Natural killer cell (primary cell): ENCODE data around the gene NEK5. TPM values are rescaled to one million over a fixed set of nuclear protein-coding genes. Genes with fewer than 3 reads are reported as not detected.

Experiments
- ATAC-seq, 3 donors: fragments of 150-1000 bp in 2 of 3; fragments of 200-7000 bp in 1 of 3; cut with Tn5 transposase; 1 replicate in 1 of 3; 2 replicates in 2 of 3; pipeline ENCODE4 v1.10.0; 2021; ENCODE audit warnings: mild to moderate bottlenecking in 2 of 3, moderate library complexity in 2 of 3
- DNase-seq, 2 donors: peaks; one replicate each; pipeline versions ENCODE4 v3.0.0 to v3.0.0-alpha.2; 2013 to 2021; ENCODE audit warnings: mixed read lengths in 1 of 2
- H3K27ac ChIP-seq: one replicate; pipeline ENCODE4 v1.5.1; 2013; ENCODE audit warnings: mild to moderate bottlenecking, low read length
- H3K27me3 ChIP-seq: one replicate; pipeline ENCODE4 v1.6.1; 2013; ENCODE audit warnings: low read length; ENCODE audit not compliant: control insufficient read depth, insufficient read depth
- H3K36me3 ChIP-seq: one replicate; pipeline ENCODE4 v1.6.1; 2013; ENCODE audit warnings: low read length; ENCODE audit not compliant: control insufficient read depth, insufficient read depth
- H3K4me1 ChIP-seq: one replicate; pipeline ENCODE4 v1.6.1; 2013; ENCODE audit warnings: low read length; ENCODE audit not compliant: control insufficient read depth, insufficient read depth
- H3K4me3 ChIP-seq: one replicate; pipeline ENCODE4 v1.5.1; 2013; ENCODE audit warnings: low read length
- H3K9me3 ChIP-seq: one replicate; pipeline ENCODE4 v1.6.1; 2013; ENCODE audit warnings: low read length; ENCODE audit not compliant: control insufficient read depth, insufficient read depth
- H3K27ac Mint-ChIP-seq, 2 donors: one replicate each; pipeline ENCODE4 v1.8.0; 2022; ENCODE audit warnings: mild to moderate bottlenecking in 2 of 2, mixed read lengths in 2 of 2, moderate library complexity in 1 of 2
- H3K27me3 Mint-ChIP-seq, 2 donors: one replicate each; pipeline ENCODE4 v1.8.0; 2022; ENCODE audit warnings: low read depth in 2 of 2, mixed read lengths in 2 of 2
- H3K36me3 Mint-ChIP-seq: one replicate; pipeline ENCODE4 v1.8.0; 2022; ENCODE audit warnings: mixed read lengths
- H3K4me1 Mint-ChIP-seq, 2 donors: one replicate each; pipeline ENCODE4 v1.8.0; 2022; ENCODE audit warnings: mixed read lengths in 2 of 2
- H3K4me3 Mint-ChIP-seq: one replicate; pipeline ENCODE4 v1.8.0; 2022; ENCODE audit warnings: mild to moderate bottlenecking, moderate library complexity, mixed read lengths
- H3K9me3 Mint-ChIP-seq, 2 donors: one replicate each; pipeline ENCODE4 v1.8.0; 2022; ENCODE audit warnings: mixed read lengths in 2 of 2
- CTCF ChIP-seq: fragments of 200-600 bp; IDR thresholded peaks from one replicate; pipeline ENCODE4 v1.8.0; 2022; ENCODE audit warnings: antibody characterized with exemption
- WGBS: methylation state at CpG from one replicate; pipeline ENCODE4 v1.1.7; 2013; ENCODE audit warnings: missing lambda C conversion rate; ENCODE audit not compliant: insufficient coverage; 5-methylcytosine and 5-hydroxymethylcytosine counted together
- intact Hi-C: fragments of 100-400 bp; cut with micrococcal nuclease; formaldehyde crosslinking; loops from one replicate; pipeline ENCODE4 v1.14.2; 2022
- total RNA-seq, 4 donors: library from RNA; stranded (reverse); fragments of 120-200 nt in 1 of 4; gene quantifications; one replicate each; pipeline versions ENCODE4 v1.2.3 to v1.2.4, GENCODE V29; 2013 to 2022

The NEK5 gene
- total RNA-seq, 3 donors from 2014 or later (not counting 1 experiment from before 2014, with no cell fraction given) = 0.13 TPM; not detected in 2

DNA sequence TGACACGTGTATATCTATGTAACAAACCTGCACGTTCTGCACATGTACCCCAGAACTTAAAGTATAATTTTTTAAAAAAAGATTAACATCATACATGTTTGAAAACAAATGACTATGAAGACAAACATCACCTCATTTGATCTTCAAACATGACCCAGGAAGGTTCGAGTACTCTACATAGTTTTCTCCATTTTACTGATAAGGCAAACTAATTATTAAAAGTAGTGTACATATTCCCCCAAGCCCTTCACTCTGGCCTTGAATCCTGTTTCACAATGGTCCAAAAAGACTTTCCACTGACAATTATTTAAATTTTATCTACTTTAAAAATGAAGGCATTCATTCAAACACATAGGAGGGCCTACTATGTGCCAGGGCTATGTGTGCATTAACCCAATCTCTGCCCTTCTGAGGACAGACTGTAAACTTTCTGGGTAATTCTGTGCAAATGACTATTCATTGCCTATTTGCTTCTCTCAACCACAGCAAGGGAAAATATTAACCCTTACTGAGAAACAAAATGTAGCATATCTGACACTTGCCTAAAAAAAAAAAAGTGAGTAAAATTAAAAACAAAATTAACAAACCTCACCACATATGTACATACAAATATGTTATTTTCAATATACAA lies 139.8 kb downstream of the NEK5 start:
- H3K4me3 ChIP-seq = no peak overlapping the region
- intact Hi-C loops = no loop called here
- no peak for ATAC-seq

More for the DNA sequence above, 139.8 kb downstream of the NEK5 start:
- 100% methylated on average over 3 of the region's 3 CpGs for WGBS
- Histone ChIP-seq H3K9me3 (no peaks in the 10 kb centered on the region), H3K4me1 (no peaks in the 10 kb centered on the region), H3K36me3 (no peaks in the 10 kb centered on the region), H3K27ac (no peak overlapping the region), H3K27me3 (no peaks in the 10 kb centered on the region)
- no peak overlapping the region for H3K27ac Mint-ChIP-seq
- H3K4me1 Mint-ChIP-seq = no peaks in the 10 kb centered on the region
- TF ChIP-seq CTCF = no peak
- no peaks in the 10 kb centered on the region for H3K36me3 Mint-ChIP-seq
- no peak for DNase-seq
- no peaks in the 10 kb centered on the region for H3K9me3 Mint-ChIP-seq
- no peak overlapping the region for H3K4me3 Mint-ChIP-seq
- H3K27me3 Mint-ChIP-seq = peaks cover 21 to 51% of the 10 kb centered on the region in 2 donors

Other genes with a start within 250 kb of the NEK5 start
- gene ATP7B, start 117.6 kb downstream of the NEK5 start, total RNA-seq = under 1 TPM; 0.45 to 0.64 (median 0.58) TPM
- 10 to 100 TPM; 30.8 to 35.8 (median 35.2) TPM for gene ALG11, start 116.7 kb downstream of the NEK5 start, total RNA-seq
- 1 to 10 TPM; 6.2 to 9.8 (median 7.0) TPM for gene UTP14C, start 104.4 kb downstream of the NEK5 start, total RNA-seq
- gene NEK3, start 30.5 kb upstream of the NEK5 start, total RNA-seq = 10 to 100 TPM in 1 of 3 donors, 1 to 10 TPM in 2; 7.5 to 15.2 (median 8.8) TPM